Neural progenitor cell (in vitro differentiated cells): ENCODE data around the gene DCUN1D1.

ENCODE experiments used
- EZH2phosphoT487 ChIP-seq: fragments of 200-600 bp; sonication (generic); IDR thresholded peaks from 2 replicates; pipeline ENCODE4 v1.6.1; 2017; ENCODE audit warnings: antibody characterized with exemption
- TF ChIP-seq, protein P1 (sequence below): fragments of 200-600 bp; sonication (generic); IDR thresholded peaks from 2 replicates; pipeline ENCODE4 v1.5.1; 2017; ENCODE audit warnings: antibody characterized with exemption, mild to moderate bottlenecking

- TF ChIP-seq, protein P1, sequence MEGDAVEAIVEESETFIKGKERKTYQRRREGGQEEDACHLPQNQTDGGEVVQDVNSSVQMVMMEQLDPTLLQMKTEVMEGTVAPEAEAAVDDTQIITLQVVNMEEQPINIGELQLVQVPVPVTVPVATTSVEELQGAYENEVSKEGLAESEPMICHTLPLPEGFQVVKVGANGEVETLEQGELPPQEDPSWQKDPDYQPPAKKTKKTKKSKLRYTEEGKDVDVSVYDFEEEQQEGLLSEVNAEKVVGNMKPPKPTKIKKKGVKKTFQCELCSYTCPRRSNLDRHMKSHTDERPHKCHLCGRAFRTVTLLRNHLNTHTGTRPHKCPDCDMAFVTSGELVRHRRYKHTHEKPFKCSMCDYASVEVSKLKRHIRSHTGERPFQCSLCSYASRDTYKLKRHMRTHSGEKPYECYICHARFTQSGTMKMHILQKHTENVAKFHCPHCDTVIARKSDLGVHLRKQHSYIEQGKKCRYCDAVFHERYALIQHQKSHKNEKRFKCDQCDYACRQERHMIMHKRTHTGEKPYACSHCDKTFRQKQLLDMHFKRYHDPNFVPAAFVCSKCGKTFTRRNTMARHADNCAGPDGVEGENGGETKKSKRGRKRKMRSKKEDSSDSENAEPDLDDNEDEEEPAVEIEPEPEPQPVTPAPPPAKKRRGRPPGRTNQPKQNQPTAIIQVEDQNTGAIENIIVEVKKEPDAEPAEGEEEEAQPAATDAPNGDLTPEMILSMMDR: no peak
- TF ChIP-seq EZH2phosphoT487: no peak
Observed at GRCh38 chr3:183027276-183027675, 46.9 kb upstream of the DCUN1D1 start.
